Natural killer cell (primary cell): ENCODE measurements around the gene GRIK5. TPM values are rescaled to one million over a fixed set of nuclear protein-coding genes. Genes with fewer than 3 reads are reported as not detected.

Source experiments
- ATAC-seq, 3 donors: fragments of 150-1000 bp in 2 of 3; fragments of 200-7000 bp in 1 of 3; cut with Tn5 transposase; 1 replicate in 1 of 3; 2 replicates in 2 of 3; pipeline ENCODE4 v1.10.0; 2021; ENCODE audit warnings: mild to moderate bottlenecking in 2 of 3, moderate library complexity in 2 of 3
- DNase-seq, 2 donors: peaks; one replicate each; pipeline versions ENCODE4 v3.0.0 to v3.0.0-alpha.2; 2013 to 2021; ENCODE audit warnings: mixed read lengths in 1 of 2
- H3K27ac ChIP-seq: one replicate; pipeline ENCODE4 v1.5.1; 2013; ENCODE audit warnings: mild to moderate bottlenecking, low read length
- H3K27me3 ChIP-seq: one replicate; pipeline ENCODE4 v1.6.1; 2013; ENCODE audit warnings: low read length; ENCODE audit not compliant: control insufficient read depth, insufficient read depth
- H3K36me3 ChIP-seq: one replicate; pipeline ENCODE4 v1.6.1; 2013; ENCODE audit warnings: low read length; ENCODE audit not compliant: control insufficient read depth, insufficient read depth
- H3K4me1 ChIP-seq: one replicate; pipeline ENCODE4 v1.6.1; 2013; ENCODE audit warnings: low read length; ENCODE audit not compliant: control insufficient read depth, insufficient read depth
- H3K4me3 ChIP-seq: one replicate; pipeline ENCODE4 v1.5.1; 2013; ENCODE audit warnings: low read length
- H3K9me3 ChIP-seq: one replicate; pipeline ENCODE4 v1.6.1; 2013; ENCODE audit warnings: low read length; ENCODE audit not compliant: control insufficient read depth, insufficient read depth
- H3K27ac Mint-ChIP-seq, 2 donors: one replicate each; pipeline ENCODE4 v1.8.0; 2022; ENCODE audit warnings: mild to moderate bottlenecking in 2 of 2, mixed read lengths in 2 of 2, moderate library complexity in 1 of 2
- H3K27me3 Mint-ChIP-seq, 2 donors: one replicate each; pipeline ENCODE4 v1.8.0; 2022; ENCODE audit warnings: low read depth in 2 of 2, mixed read lengths in 2 of 2
- H3K36me3 Mint-ChIP-seq: one replicate; pipeline ENCODE4 v1.8.0; 2022; ENCODE audit warnings: mixed read lengths
- H3K4me1 Mint-ChIP-seq, 2 donors: one replicate each; pipeline ENCODE4 v1.8.0; 2022; ENCODE audit warnings: mixed read lengths in 2 of 2
- H3K4me3 Mint-ChIP-seq: one replicate; pipeline ENCODE4 v1.8.0; 2022; ENCODE audit warnings: mild to moderate bottlenecking, moderate library complexity, mixed read lengths
- H3K9me3 Mint-ChIP-seq, 2 donors: one replicate each; pipeline ENCODE4 v1.8.0; 2022; ENCODE audit warnings: mixed read lengths in 2 of 2
- WGBS: methylation state at CpG from one replicate; pipeline ENCODE4 v1.1.7; 2013; ENCODE audit warnings: missing lambda C conversion rate; ENCODE audit not compliant: insufficient coverage; 5-methylcytosine and 5-hydroxymethylcytosine counted together
- intact Hi-C: fragments of 100-400 bp; cut with micrococcal nuclease; formaldehyde crosslinking; loops from one replicate; pipeline ENCODE4 v1.14.2; 2022
- total RNA-seq, 4 donors: library from RNA; stranded (reverse); fragments of 120-200 nt in 1 of 4; gene quantifications; one replicate each; pipeline versions ENCODE4 v1.2.3 to v1.2.4, GENCODE V29; 2013 to 2022
- TF ChIP-seq, protein P1 (sequence below): fragments of 200-600 bp; IDR thresholded peaks from one replicate; pipeline ENCODE4 v1.8.0; 2022; ENCODE audit warnings: antibody characterized with exemption

GRIK5 gene
- total RNA-seq, 3 donors from 2014 or later (not counting 1 experiment from before 2014, with no cell fraction given), result 0.31 to 2.1 TPM; not detected in 1

DNA sequence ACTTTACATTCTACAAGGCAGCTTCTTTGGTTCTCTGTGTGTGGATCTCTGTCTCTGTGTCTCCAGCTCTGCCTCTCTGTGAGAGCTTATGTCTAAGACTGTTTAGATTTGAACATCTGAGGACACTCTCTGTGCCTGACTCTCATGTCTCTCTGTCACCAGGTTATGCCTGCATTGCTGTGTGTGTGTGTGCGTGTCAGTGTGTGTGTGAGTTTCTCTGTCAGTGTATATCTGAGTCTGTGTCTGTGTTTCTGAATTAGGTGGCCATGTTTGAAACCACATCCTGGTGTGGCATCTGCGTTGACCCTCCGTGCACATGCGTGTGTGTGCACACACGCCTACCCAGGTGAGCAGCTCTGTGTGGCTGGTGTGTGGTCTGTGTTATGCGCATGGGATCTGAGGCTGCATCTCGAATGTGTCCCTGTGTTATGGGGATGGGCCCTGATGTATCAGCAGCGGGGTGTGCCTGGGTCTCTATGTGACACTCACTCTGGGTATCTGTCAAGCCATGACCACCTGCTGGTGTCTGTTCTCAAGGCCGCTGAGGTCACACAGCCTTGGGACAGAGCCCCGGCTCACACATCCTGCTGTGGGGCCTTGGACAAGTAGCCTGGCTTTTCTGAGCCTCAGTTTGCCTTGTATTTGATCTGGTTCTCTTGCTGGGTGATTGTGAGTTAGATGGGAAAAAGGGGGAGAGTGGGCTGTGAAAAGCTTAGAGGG, 82.7 kb downstream of the GRIK5 start:
- no peaks in the 10 kb centered on the region for H3K27me3 ChIP-seq
- Mint-ChIP-seq H3K36me3 (no peaks in the 10 kb centered on the region), H3K4me1 (peaks cover 0 to under 1% of the 10 kb centered on the region in 2 donors), H3K27ac (no peak overlapping the region), H3K9me3 (no peaks in the 10 kb centered on the region), H3K27me3 (no peaks in the 10 kb centered on the region), H3K4me3 (no peak overlapping the region)
- DNase-seq (no peak), ATAC-seq (no peak)
- intact Hi-C loops, result no loop called here
- no peak overlapping the region for H3K4me3 ChIP-seq
- TF ChIP-seq, protein P1, sequence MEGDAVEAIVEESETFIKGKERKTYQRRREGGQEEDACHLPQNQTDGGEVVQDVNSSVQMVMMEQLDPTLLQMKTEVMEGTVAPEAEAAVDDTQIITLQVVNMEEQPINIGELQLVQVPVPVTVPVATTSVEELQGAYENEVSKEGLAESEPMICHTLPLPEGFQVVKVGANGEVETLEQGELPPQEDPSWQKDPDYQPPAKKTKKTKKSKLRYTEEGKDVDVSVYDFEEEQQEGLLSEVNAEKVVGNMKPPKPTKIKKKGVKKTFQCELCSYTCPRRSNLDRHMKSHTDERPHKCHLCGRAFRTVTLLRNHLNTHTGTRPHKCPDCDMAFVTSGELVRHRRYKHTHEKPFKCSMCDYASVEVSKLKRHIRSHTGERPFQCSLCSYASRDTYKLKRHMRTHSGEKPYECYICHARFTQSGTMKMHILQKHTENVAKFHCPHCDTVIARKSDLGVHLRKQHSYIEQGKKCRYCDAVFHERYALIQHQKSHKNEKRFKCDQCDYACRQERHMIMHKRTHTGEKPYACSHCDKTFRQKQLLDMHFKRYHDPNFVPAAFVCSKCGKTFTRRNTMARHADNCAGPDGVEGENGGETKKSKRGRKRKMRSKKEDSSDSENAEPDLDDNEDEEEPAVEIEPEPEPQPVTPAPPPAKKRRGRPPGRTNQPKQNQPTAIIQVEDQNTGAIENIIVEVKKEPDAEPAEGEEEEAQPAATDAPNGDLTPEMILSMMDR, result no peak
- H3K36me3 ChIP-seq, result no peaks in the 10 kb centered on the region
- no peaks in the 10 kb centered on the region for H3K9me3 ChIP-seq
- 82% methylated on average over 10 of the region's 10 CpGs for WGBS
- no peak overlapping the region for H3K27ac ChIP-seq
- no peaks in the 10 kb centered on the region for H3K4me1 ChIP-seq

DNA sequence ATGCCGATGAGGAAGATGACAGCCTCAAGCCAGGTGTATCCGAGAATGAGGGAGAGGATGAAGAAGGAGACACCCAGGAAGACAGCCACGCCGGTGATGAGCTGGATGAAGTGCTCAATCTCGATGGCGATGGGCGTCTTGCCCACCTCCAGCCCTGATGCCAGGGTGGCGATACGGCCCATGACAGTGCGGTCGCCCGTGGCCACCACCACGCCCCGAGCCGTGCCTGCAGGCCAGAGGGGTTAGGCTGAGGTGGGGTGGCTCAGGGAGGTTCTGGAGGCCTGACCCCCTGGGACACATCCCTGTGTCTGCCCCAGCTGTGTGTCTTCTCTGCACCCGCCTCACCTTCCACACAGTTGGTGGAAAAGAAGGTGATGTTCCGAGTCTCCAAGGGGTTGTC, 85.0 kb downstream of the GRIK5 start:
- Mint-ChIP-seq H3K36me3 (no peaks in the 10 kb centered on the region), H3K9me3 (no peaks in the 10 kb centered on the region), H3K4me3 (no peak overlapping the region), H3K4me1 (no peaks in the 10 kb centered on the region), H3K27ac (no peak overlapping the region), H3K27me3 (no peaks in the 10 kb centered on the region)
- H3K27ac ChIP-seq, result no peak overlapping the region
- no peaks in the 10 kb centered on the region for H3K4me1 ChIP-seq
- no peaks in the 10 kb centered on the region for H3K36me3 ChIP-seq
- WGBS, result 95% methylated on average over 17 of the region's 17 CpGs
- H3K9me3 ChIP-seq, result no peaks in the 10 kb centered on the region
- ATAC-seq (no peak), DNase-seq (no peak)
- H3K27me3 ChIP-seq, result no peaks in the 10 kb centered on the region
- intact Hi-C loops, result no loop called here
- TF ChIP-seq, protein P1, result no peak
- H3K4me3 ChIP-seq, result no peak overlapping the region

DNA sequence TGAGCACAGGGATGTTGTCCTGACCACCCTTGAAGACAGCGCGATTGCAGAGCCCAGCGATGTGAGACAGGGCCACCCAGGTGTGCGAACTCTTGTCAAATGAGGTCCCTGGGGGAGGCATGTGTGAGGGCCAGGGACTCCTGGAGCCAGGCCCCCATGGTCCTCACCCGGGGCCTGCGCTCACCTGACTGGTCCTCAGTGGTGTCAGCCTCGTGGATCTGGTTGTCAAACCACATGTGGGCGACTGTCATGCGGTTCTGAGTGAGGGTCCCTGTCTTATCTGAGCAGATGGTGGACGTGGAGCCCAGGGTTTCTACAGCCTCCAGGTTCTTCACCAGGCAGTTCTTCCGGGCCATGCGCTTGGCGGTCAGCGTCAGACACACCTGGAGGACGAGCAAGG, 88.3 kb downstream of the GRIK5 start:
- 91% methylated on average over 15 of the region's 15 CpGs for WGBS
- H3K9me3 ChIP-seq, result no peaks in the 10 kb centered on the region
- no peak overlapping the region for H3K27ac ChIP-seq
- intact Hi-C loops, result no loop called here
- no peaks in the 10 kb centered on the region for H3K27me3 ChIP-seq
- DNase-seq (no peak), ATAC-seq (no peak)
- no peaks in the 10 kb centered on the region for H3K4me1 Mint-ChIP-seq
- TF ChIP-seq, protein P1, result no peak
- no peak overlapping the region for H3K4me3 ChIP-seq
- no peak overlapping the region for H3K4me3 Mint-ChIP-seq
- no peaks in the 10 kb centered on the region for H3K36me3 ChIP-seq
- no peaks in the 10 kb centered on the region for H3K27me3 Mint-ChIP-seq
- no peaks in the 10 kb centered on the region for H3K4me1 ChIP-seq
- H3K9me3 Mint-ChIP-seq, result no peaks in the 10 kb centered on the region
- no peaks in the 10 kb centered on the region for H3K36me3 Mint-ChIP-seq
- no peak overlapping the region for H3K27ac Mint-ChIP-seq

DNA sequence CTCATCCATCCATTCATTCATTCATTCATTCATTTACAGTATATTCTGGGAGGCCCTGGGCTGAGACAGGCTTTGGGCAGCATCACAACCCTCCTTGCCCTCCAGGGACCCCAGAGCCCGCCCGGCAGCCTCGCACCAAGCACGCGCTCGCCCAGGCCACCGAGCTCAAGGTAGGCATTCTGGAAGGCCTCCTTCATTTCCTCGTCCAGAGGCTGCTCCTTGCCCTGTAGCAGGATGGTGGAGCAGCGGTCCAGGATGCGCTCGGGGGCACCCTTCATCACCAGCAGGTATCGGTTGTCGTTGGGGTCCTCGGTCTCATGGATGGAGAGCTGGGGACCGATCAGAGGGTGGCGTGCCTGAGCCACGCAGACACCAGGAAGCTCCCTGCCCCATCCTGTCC, 91.5 kb downstream of the GRIK5 start:
- Mint-ChIP-seq H3K27me3 (no peaks in the 10 kb centered on the region), H3K36me3 (no peaks in the 10 kb centered on the region), H3K9me3 (no peaks in the 10 kb centered on the region), H3K4me3 (no peak overlapping the region), H3K27ac (no peak overlapping the region), H3K4me1 (no peaks in the 10 kb centered on the region)
- no peak for ATAC-seq
- no peaks in the 10 kb centered on the region for H3K4me1 ChIP-seq
- intact Hi-C loops, result no loop called here
- H3K36me3 ChIP-seq, result no peaks in the 10 kb centered on the region
- no peak for DNase-seq
- no peaks in the 10 kb centered on the region for H3K9me3 ChIP-seq
- TF ChIP-seq, protein P1, result no peak
- no peaks in the 10 kb centered on the region for H3K27me3 ChIP-seq
- 95% methylated on average over 17 of the region's 17 CpGs for WGBS
- H3K4me3 ChIP-seq, result no peak overlapping the region
- H3K27ac ChIP-seq, result no peak overlapping the region
